Mesendoderm (in vitro differentiated cells): ENCODE results near the gene ADCY7. TPM values are rescaled to one million over a fixed set of nuclear protein-coding genes. Genes with fewer than 3 reads are reported as not detected.

Source experiments
- DNase-seq: peaks from one replicate; pipeline ENCODE4 v3.0.0; 2013
- H2AK5ac ChIP-seq: 2 replicates; pipeline ENCODE4 v1.6.1; 2013; ENCODE audit warnings: low read length, inconsistent platforms
- H2BK120ac ChIP-seq: 2 replicates; pipeline ENCODE4 v1.6.1; 2013; ENCODE audit warnings: low read depth, mild to moderate bottlenecking, low read length, moderate library complexity, mixed read lengths
- H2BK15ac ChIP-seq: replicated peaks from 2 replicates; pipeline ENCODE4 v1.6.1; 2013; ENCODE audit warnings: low read depth, mild to moderate bottlenecking, moderate library complexity
- H2BK5ac ChIP-seq: 2 replicates; pipeline ENCODE4 v1.6.1; 2013; ENCODE audit warnings: low read length, inconsistent platforms
- H3K18ac ChIP-seq: 2 replicates; pipeline ENCODE4 v1.6.1; 2013; ENCODE audit warnings: mild to moderate bottlenecking, low read length, mixed read lengths
- H3K23ac ChIP-seq: one replicate; pipeline ENCODE4 v1.6.1; 2013; ENCODE audit warnings: low read length
- H3K27ac ChIP-seq: 2 replicates; pipeline ENCODE4 v1.5.1; 2013; ENCODE audit warnings: low read depth, mild to moderate bottlenecking, inconsistent platforms, low read length, moderate library complexity
- H3K27me3 ChIP-seq: 2 replicates; pipeline ENCODE4 v1.6.1; 2013; ENCODE audit warnings: low read length, control low read depth, mild to moderate bottlenecking, inconsistent platforms; ENCODE audit not compliant: insufficient read depth, poor library complexity
- H3K36me3 ChIP-seq: 2 replicates; pipeline ENCODE4 v1.6.1; 2013; ENCODE audit warnings: low read length, inconsistent platforms; ENCODE audit not compliant: control insufficient read depth, insufficient read depth
- H3K4ac ChIP-seq: one replicate; pipeline ENCODE4 v1.6.1; 2013; ENCODE audit warnings: low read depth, mild to moderate bottlenecking, low read length, moderate library complexity
- H3K4me1 ChIP-seq: 2 replicates; pipeline ENCODE4 v1.6.1; 2013; ENCODE audit warnings: low read depth, low read length, inconsistent platforms; ENCODE audit not compliant: control insufficient read depth
- H3K4me2 ChIP-seq: 2 replicates; pipeline ENCODE4 v1.6.1; 2013; ENCODE audit warnings: low read length
- H3K4me3 ChIP-seq: 2 replicates; pipeline ENCODE4 v1.5.1; 2013; ENCODE audit warnings: mild to moderate bottlenecking, low read length
- H3K56ac ChIP-seq: one replicate; pipeline ENCODE4 v1.6.1; 2013; ENCODE audit warnings: low read length
- H3K79me1 ChIP-seq: 2 replicates; pipeline ENCODE4 v1.6.1; 2013; ENCODE audit warnings: low read length, inconsistent platforms
- H3K79me2 ChIP-seq: 2 replicates; pipeline ENCODE4 v1.6.1; 2013; ENCODE audit warnings: mild to moderate bottlenecking, low read length; ENCODE audit not compliant: control insufficient read depth, insufficient read depth
- H3K9ac ChIP-seq: 2 replicates; pipeline ENCODE4 v1.6.1; 2013; ENCODE audit warnings: low read length, inconsistent platforms
- H4K5ac ChIP-seq: one replicate; pipeline ENCODE4 v1.6.1; 2013; ENCODE audit warnings: low read length
- H4K8ac ChIP-seq: one replicate; pipeline ENCODE4 v1.6.1; 2013; ENCODE audit warnings: low read depth, mild to moderate bottlenecking, control low read depth, low read length, moderate library complexity
- WGBS: extraction: QIAGEN DNeasy Blood & Tissue Kit; methylation state at CpG from one replicate; pipeline ENCODE4 v1.1.7; 2013; ENCODE audit warnings: low lambda C conversion rate, missing lambda C conversion rate; ENCODE audit not compliant: insufficient coverage; ENCODE audit errors: extremely low coverage; 5-methylcytosine and 5-hydroxymethylcytosine counted together
- polyA plus RNA-seq, 2 experiments: library from polyadenylated mRNA; stranded (reverse); fragments of 200-250 nt; gene quantifications; one replicate each; pipeline ENCODE4 v1.2.3, GENCODE V29; 2013

The ADCY7 gene
- 0.58 TPM for polyA plus RNA-seq (2013, experiment 1 of 2)
- 0.84 TPM for polyA plus RNA-seq (2013, experiment 2 of 2)

DNA sequence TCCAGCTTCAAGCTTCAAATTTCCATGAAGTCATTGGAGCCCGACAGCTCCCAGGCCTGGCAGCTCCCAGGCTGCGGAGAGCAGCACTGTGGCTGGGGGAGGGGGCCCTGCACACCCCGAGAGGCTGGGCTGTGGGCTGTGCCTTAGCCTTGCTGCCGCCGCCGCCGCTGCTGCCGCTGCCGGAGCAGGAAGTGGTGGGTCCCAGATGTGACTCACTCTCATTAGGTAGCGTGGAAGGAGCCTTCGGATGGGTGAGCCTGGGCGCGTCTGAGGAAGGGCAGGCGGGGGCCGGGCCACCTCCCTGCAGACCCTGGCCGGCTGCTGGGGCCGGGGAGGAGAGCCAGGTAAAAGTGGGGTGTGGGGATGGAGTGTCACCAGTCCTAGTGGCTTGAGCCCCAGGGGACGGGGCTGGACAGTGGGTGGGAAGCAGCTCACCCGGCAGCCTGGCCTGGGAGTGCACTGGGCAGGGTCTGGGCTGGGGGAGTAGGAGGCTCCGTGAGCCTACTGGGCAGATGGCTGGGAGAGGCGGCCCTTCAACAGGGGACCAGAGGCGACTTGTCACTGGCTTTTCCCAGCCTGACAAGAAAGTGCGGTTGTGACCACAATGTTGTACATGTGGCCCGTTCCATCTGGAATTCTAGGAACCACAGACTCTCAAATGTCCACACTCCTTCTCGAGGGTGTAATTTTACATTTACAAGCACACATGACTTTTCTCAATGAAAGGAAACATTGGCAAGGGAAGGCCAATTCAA is at the start of gene ADCY7:
Gene ADCY7 (plus strand): TSS at position 215 of the 755 bp plus-strand sequence. CDS start 21,629 bp downstream, outside the sequence.
- no peak within 1 kb of the TSS for H3K4me3 ChIP-seq

DNA sequence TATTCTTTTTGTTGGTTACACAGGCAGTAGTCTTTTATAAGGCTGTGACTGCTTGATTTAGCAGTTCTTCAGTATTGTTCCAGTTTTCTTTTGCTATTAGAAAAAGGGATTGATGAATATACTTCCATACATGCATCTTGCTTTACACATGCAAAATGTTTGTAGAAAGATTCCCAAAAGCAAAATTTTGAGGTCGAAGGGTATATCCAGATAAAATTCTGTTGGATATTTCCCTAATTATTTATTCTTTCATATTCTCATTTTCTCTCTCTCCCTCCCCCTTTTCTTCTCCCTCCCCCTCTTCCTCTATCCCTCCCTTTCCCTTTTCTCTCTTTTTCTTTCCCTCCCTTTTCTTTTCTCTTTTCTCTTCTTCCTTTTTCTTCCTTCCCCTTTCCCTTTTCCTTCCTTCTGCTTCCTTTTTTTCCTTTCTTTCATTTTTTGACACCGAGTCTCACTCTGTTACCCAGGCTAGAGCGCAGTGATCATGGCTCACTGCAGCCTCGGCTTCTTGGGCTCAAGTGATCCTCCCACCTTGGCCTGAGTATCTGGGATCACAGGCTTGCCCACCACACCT is 46.9 kb upstream of the ADCY7 start:
- no CpG with 5 or more reads among the region's 4 CpGs for WGBS
- no peak overlapping the region for H3K18ac ChIP-seq
- DNase-seq: no peak
- no peak overlapping the region for H3K4ac ChIP-seq
- no peak overlapping the region for H3K4me3 ChIP-seq
- H4K8ac ChIP-seq: no peak overlapping the region
- no peak overlapping the region for H2BK120ac ChIP-seq
- H2AK5ac ChIP-seq: no peak overlapping the region
- H3K4me2 ChIP-seq: no peak overlapping the region
- no peak overlapping the region for H4K5ac ChIP-seq
- no peaks in the 10 kb centered on the region for H3K27me3 ChIP-seq
- no peaks in the 10 kb centered on the region for H3K79me1 ChIP-seq
- H3K23ac ChIP-seq: no peak overlapping the region
- H3K4me1 ChIP-seq: no peaks in the 10 kb centered on the region
- no peak overlapping the region for H2BK5ac ChIP-seq
- H3K79me2 ChIP-seq: no peaks in the 10 kb centered on the region
- no peak overlapping the region for H2BK15ac ChIP-seq
- H3K36me3 ChIP-seq: no peaks in the 10 kb centered on the region
- H3K56ac ChIP-seq: no peak overlapping the region
- H3K27ac ChIP-seq: no peak overlapping the region
- H3K9ac ChIP-seq: no peak overlapping the region

More for the DNA sequence above, at the start of gene ADCY7:
- peak within 1 kb of the TSS; percentile 24 for H3K18ac ChIP-seq
- H4K8ac ChIP-seq: no peak within 1 kb of the TSS
- no peak within 1 kb of the TSS for H2AK5ac ChIP-seq
- H3K4ac ChIP-seq: no peak within 1 kb of the TSS
- peak within 1 kb of the TSS; percentile 76 for H3K56ac ChIP-seq
- H2BK5ac ChIP-seq: peak within 1 kb of the TSS; percentile 35
- H4K5ac ChIP-seq: peak within 1 kb of the TSS; percentile 91
- peak within 1 kb of the TSS; percentile 66 for H3K23ac ChIP-seq
- no peaks in the 10 kb centered on the region for H3K79me2 ChIP-seq
- peak within 1 kb of the TSS; percentile 45 for H3K9ac ChIP-seq
- no peak within 1 kb of the TSS for H2BK120ac ChIP-seq
- no peaks in the 10 kb centered on the region for H3K27me3 ChIP-seq
- no peak within 1 kb of the TSS for H2BK15ac ChIP-seq
- peak; percentile 83 for DNase-seq
- H3K79me1 ChIP-seq: no peaks in the 10 kb centered on the region
- peaks cover 8% of the 10 kb centered on the region for H3K4me1 ChIP-seq
- WGBS: no CpG with 5 or more reads among the region's 25 CpGs
- H3K27ac ChIP-seq: no peak within 1 kb of the TSS
- H3K36me3 ChIP-seq: no peaks in the 10 kb centered on the region
- H3K4me2 ChIP-seq: no peak within 1 kb of the TSS

DNA sequence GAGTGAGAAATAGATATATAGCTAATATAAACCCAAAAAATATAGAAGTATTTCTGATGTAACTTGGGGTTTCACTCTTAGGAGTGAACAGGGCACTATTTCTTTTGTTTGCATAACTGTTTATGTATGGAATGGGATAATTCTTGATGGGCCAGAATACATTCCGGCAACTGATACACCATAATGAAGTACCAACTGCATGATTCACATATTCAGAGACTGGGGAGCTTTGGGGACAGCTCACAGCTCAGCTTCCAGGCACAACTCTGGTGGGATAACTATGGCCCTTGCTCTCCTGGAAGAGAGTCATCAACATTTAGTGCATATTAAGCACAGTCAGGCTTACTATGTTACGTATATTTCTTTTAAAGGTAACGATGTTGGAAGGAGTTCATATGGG is 42.1 kb upstream of the ADCY7 start:
- Histone ChIP-seq H3K4me2 (no peak overlapping the region), H3K18ac (no peak overlapping the region), H3K79me2 (no peaks in the 10 kb centered on the region), H2AK5ac (no peak overlapping the region), H4K5ac (no peak overlapping the region), H3K36me3 (no peaks in the 10 kb centered on the region), H3K4me3 (no peak overlapping the region), H3K4me1 (no peaks in the 10 kb centered on the region), H4K8ac (no peak overlapping the region), H2BK5ac (no peak overlapping the region), H3K27me3 (no peaks in the 10 kb centered on the region), H2BK15ac (no peak overlapping the region), H3K23ac (no peak overlapping the region), H3K27ac (no peak overlapping the region), H3K9ac (no peak overlapping the region), H3K79me1 (no peaks in the 10 kb centered on the region), H3K4ac (no peak overlapping the region), H2BK120ac (no peak overlapping the region), H3K56ac (no peak overlapping the region)
- DNase-seq: no peak
- no CpG with 5 or more reads among the region's 3 CpGs for WGBS

DNA sequence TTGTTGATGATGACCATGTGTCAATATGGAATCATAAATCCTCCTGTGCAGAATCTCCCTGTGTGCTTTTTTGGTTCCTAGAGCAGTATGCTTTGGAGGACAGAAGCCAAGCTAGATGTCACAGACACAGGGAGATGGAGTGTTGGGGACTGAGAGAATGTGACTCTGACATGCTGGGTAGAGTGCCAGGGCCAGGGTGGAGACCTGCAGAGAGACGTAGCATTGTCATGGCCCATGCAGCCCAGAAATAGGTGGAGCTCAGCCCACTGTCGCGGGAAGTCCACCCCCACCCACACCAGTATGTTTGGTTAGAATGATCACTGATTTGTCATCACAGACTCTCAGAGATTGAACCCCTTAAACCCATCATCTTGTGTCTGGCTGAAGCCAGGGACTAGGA is 39.2 kb upstream of the ADCY7 start:
- Histone ChIP-seq H3K4me2 (no peak overlapping the region), H3K4me1 (no peaks in the 10 kb centered on the region), H3K79me1 (no peaks in the 10 kb centered on the region), H2BK120ac (no peak overlapping the region), H3K36me3 (no peaks in the 10 kb centered on the region), H3K9ac (no peak overlapping the region), H2BK15ac (no peak overlapping the region), H2AK5ac (no peak overlapping the region), H3K27ac (no peak overlapping the region), H3K79me2 (no peaks in the 10 kb centered on the region), H3K4ac (no peak overlapping the region), H3K27me3 (no peaks in the 10 kb centered on the region), H4K8ac (no peak overlapping the region), H3K18ac (no peak overlapping the region), H3K23ac (no peak overlapping the region), H4K5ac (no peak overlapping the region), H3K4me3 (no peak overlapping the region), H2BK5ac (no peak overlapping the region), H3K56ac (no peak overlapping the region)
- DNase-seq: no peak
- WGBS: no CpG with 5 or more reads among the region's 3 CpGs

DNA sequence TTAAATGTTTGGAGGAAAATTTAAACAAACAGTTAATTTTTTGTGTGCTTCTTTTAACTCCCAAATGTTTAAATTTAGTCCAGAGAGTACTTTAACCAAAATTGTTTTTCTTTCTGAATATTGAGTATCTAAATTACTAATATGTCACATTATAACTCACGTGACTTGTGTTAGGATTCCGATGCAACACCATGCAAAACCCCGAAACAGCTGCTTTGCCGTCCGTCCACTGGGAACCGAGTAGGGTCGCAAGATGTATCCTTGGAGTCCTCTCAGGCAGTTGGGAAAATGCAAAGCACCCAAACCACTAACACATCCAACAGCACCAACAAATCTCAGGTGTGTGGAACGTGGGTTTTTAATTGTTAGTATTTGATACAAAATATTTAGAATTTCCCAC is 38.7 kb upstream of the ADCY7 start:
- no peaks in the 10 kb centered on the region for H3K79me2 ChIP-seq
- no peak for DNase-seq
- H3K4me1 ChIP-seq: no peaks in the 10 kb centered on the region
- no peak overlapping the region for H3K18ac ChIP-seq
- no peak overlapping the region for H4K8ac ChIP-seq
- no peaks in the 10 kb centered on the region for H3K27me3 ChIP-seq
- H2BK15ac ChIP-seq: no peak overlapping the region
- H2AK5ac ChIP-seq: no peak overlapping the region
- H3K56ac ChIP-seq: no peak overlapping the region
- H3K4me2 ChIP-seq: no peak overlapping the region
- H2BK120ac ChIP-seq: no peak overlapping the region
- H3K79me1 ChIP-seq: no peaks in the 10 kb centered on the region
- no peak overlapping the region for H3K4ac ChIP-seq
- H3K4me3 ChIP-seq: no peak overlapping the region
- no CpG with 5 or more reads among the region's 8 CpGs for WGBS
- H3K23ac ChIP-seq: no peak overlapping the region
- no peak overlapping the region for H3K27ac ChIP-seq
- no peaks in the 10 kb centered on the region for H3K36me3 ChIP-seq
- H3K9ac ChIP-seq: no peak overlapping the region
- no peak overlapping the region for H2BK5ac ChIP-seq
- H4K5ac ChIP-seq: no peak overlapping the region
